AG09319 (cell line): ENCODE results near the gene RYR2.

Experiments used
- DNase-seq: peaks from one replicate; pipeline ENCODE4 v3.0.0-alpha.2; 2010; ENCODE audit warnings: low read depth; ENCODE audit errors: extremely low read depth
- TF ChIP-seq, protein P1 (sequence below): IDR thresholded peaks from 2 replicates; pipeline ENCODE4 v1.5.1; 2011; ENCODE audit warnings: low read depth, mild to moderate bottlenecking, inconsistent platforms, low read length, moderate library complexity

RYR2 gene

DNA sequence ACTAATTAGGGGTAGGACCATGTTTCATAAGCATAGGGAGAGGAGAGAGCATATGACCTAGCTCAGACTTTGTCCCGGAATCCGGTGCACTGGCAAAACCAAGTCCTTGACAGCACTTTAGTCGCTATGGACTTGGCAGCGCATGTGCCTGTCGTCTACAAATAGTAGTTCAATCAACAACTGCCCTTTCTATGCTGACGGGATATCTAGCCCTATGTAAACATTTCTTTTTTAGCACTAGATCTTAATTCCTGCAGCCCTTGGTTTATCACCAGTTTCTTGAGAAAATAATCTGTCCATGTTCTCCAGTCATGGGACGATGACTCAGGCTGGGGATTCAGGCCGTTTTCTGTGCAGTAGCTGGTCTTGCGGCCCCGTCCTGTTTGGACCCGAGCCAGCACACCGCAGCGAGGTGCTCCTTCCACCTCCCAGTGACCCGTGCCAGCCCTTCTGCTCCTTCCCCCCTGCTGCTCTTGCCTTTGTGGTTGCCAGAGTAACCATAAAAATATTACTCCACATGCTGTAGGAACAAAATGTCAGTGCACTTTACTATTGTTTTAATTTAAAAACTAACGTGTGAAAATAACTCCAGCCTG is 29.1 kb upstream of the RYR2 start:
- TF ChIP-seq, protein P1, sequence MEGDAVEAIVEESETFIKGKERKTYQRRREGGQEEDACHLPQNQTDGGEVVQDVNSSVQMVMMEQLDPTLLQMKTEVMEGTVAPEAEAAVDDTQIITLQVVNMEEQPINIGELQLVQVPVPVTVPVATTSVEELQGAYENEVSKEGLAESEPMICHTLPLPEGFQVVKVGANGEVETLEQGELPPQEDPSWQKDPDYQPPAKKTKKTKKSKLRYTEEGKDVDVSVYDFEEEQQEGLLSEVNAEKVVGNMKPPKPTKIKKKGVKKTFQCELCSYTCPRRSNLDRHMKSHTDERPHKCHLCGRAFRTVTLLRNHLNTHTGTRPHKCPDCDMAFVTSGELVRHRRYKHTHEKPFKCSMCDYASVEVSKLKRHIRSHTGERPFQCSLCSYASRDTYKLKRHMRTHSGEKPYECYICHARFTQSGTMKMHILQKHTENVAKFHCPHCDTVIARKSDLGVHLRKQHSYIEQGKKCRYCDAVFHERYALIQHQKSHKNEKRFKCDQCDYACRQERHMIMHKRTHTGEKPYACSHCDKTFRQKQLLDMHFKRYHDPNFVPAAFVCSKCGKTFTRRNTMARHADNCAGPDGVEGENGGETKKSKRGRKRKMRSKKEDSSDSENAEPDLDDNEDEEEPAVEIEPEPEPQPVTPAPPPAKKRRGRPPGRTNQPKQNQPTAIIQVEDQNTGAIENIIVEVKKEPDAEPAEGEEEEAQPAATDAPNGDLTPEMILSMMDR: no peak
- no peak for DNase-seq

DNA sequence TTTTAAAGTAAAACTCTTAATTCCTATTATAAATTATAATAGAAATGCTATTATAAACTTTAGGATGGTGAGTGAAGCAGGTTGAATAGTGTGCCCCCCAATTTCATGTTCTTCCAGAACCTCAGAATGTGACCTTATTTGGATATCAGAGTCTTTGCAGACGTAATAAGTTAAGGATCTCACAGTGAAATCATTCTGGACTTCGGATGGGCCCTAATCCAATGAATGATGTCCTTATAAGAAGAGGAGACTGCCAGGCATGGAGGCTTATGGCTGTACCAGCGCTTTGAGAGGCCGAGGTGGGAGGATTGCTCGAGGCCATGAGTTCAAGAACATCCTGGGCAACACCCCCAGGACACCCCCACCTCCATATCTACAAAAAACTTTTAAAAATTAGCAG is 28.4 kb upstream of the RYR2 start:
- TF ChIP-seq, protein P1: no peak
- DNase-seq: no peak

GRCh38 chr1:237016626-237017025 is 25.4 kb upstream of the RYR2 start:
- TF ChIP-seq, protein P1: no peak
- no peak for DNase-seq

- TF ChIP-seq, protein P1: no peak
- no peak for DNase-seq
These were observed 23.1 kb upstream of the RYR2 start for GRCh38 chr1:237018896-237019295.

GRCh38 chr1:237025358-237026074 is 16.5 kb upstream of the RYR2 start:
- no peak for DNase-seq
- TF ChIP-seq, protein P1: no peak

DNA sequence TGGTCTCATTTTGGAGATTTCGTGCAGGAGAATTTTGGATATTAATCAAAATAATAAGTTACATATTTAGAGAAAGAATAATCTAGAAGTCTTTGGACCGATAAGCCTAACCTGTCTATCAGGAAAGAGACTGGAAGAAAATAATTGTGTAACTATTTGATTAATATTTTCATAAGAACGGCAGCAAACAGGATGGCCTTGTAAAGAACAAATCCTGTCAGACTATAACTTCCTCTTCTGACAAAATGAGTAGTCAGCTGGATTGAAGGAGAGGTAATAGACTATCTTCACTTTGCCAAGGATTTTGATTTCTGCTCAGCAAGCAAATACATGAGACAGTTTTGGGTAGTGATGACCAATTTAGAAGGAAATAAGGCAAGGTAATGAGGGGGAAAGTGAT is 12.7 kb upstream of the RYR2 start:
- DNase-seq: no peak
- TF ChIP-seq, protein P1: no peak

DNA sequence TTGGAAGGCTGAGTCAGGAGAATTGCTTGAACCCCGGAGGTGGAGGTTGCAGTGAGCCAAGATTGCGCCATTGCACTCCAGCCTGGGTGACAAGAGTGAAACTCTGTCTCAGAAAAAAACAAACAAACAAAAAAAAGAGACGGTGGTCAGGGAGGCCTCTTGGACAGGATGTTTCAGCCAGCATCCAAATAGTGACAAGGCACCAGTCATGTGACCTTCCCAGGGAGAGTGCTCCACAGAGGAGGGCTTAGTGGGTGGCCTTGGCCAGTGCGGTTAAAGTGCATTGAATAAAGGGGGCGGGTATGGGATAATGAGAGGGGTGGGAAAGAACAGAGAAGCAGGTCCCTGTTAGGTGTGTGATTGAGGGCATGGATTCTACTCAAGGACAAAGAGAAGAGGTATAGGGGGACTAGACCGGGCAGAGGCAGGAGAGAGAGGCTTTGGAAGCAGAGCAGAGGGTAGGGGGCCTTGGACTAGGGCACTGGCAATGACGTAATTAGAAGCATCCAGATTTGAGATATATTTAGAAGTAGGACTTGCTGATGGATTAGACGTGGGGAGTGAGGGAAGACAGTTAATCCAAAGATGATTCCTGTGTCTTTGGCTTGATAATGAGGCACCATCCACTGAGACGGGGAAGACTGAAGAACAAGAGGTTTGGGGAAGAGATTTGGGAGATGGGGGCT is 12.0 kb upstream of the RYR2 start:
- TF ChIP-seq, protein P1: no peak
- no peak for DNase-seq
